DOHH2 (cell line): ENCODE measurements around the gene CDC42.

Experiments
- H3F3A ChIP-seq: fragments of 200-600 bp; sonication (generic), shearing (Covaris generic); 2 replicates; pipeline ENCODE4 v1.6.0; 2016; ENCODE audit warnings: antibody characterized with exemption, mild to moderate bottlenecking; ENCODE audit not compliant: control insufficient read depth, insufficient read depth
- H3K27ac ChIP-seq: fragments of 200-600 bp; sonication (generic); 2 replicates; pipeline ENCODE4 v1.5.1; 2014; ENCODE audit warnings: low read depth, mild to moderate bottlenecking, low read length, moderate library complexity
- H3K27me3 ChIP-seq: fragments of 200-600 bp; sonication (generic); 2 replicates; pipeline ENCODE4 v1.6.1; 2014; ENCODE audit warnings: mild to moderate bottlenecking, low read length, mixed read lengths; ENCODE audit not compliant: control insufficient read depth
- H3K36me3 ChIP-seq: fragments of 200-600 bp; sonication (generic); 2 replicates; pipeline ENCODE4 v1.6.1; 2014; ENCODE audit warnings: mild to moderate bottlenecking, low read length, moderate library complexity, mixed read lengths; ENCODE audit not compliant: control insufficient read depth
- H3K4me1 ChIP-seq: fragments of 200-600 bp; sonication (generic); 2 replicates; pipeline ENCODE4 v1.6.1; 2014; ENCODE audit warnings: mild to moderate bottlenecking, low read length, mixed read lengths; ENCODE audit not compliant: control insufficient read depth
- H3K4me2 ChIP-seq: fragments of 200-600 bp; sonication (generic); 2 replicates; pipeline ENCODE4 v1.6.0; 2014; ENCODE audit warnings: mild to moderate bottlenecking, low read length, moderate library complexity
- H3K4me3 ChIP-seq: fragments of 200-600 bp; sonication (generic); 2 replicates; pipeline ENCODE4 v1.5.1; 2014; ENCODE audit warnings: mild to moderate bottlenecking, low read length, mixed read lengths
- H3K79me2 ChIP-seq: fragments of 200-600 bp; sonication (generic); 2 replicates; pipeline ENCODE4 v1.6.1; 2014; ENCODE audit warnings: mild to moderate bottlenecking, low read length, mixed read lengths; ENCODE audit not compliant: control insufficient read depth
- H3K9me2 ChIP-seq: fragments of 200-600 bp; sonication (generic); replicated peaks from 2 replicates; pipeline ENCODE4 v1.6.1; 2014; ENCODE audit warnings: mild to moderate bottlenecking, low read length, mixed read lengths; ENCODE audit not compliant: control insufficient read depth
- H3K9me3 ChIP-seq: fragments of 200-600 bp; sonication (generic); 2 replicates; pipeline ENCODE4 v1.6.1; 2014; ENCODE audit warnings: antibody characterized with exemption, low read length, mixed read lengths; ENCODE audit not compliant: control insufficient read depth, insufficient read depth
- H4K20me1 ChIP-seq: fragments of 200-600 bp; sonication (generic); 2 replicates; pipeline ENCODE4 v1.6.0; 2014; ENCODE audit warnings: low read depth, mild to moderate bottlenecking, antibody characterized with exemption, low read length, moderate library complexity; ENCODE audit not compliant: control insufficient read depth, insufficient read depth
- EZH2phosphoT487 ChIP-seq: fragments of 200-600 bp; sonication (generic); IDR thresholded peaks from 2 replicates; pipeline ENCODE4 v1.6.1; 2017; ENCODE audit warnings: borderline replicate concordance, mild to moderate bottlenecking, antibody characterized with exemption, low read length, moderate library complexity, mixed read lengths
- TF ChIP-seq, protein P1 (sequence below): fragments of 200-600 bp; sonication (generic); IDR thresholded peaks from one replicate; pipeline ENCODE4 v1.5.1; 2014; ENCODE audit warnings: antibody characterized with exemption, mild to moderate bottlenecking, low read depth, low read length; ENCODE audit not compliant: poor library complexity, severe bottlenecking

CDC42 gene

GRCh38 chr1:22121421-22121911, 69.0 kb downstream of the CDC42 start:
- H3K27ac ChIP-seq: no peak overlapping the region
- peaks cover 17% of the 10 kb centered on the region for H3K4me1 ChIP-seq
- no peaks in the 10 kb centered on the region for H3F3A ChIP-seq
- H3K9me3 ChIP-seq: no peaks in the 10 kb centered on the region
- no peaks in the 10 kb centered on the region for H3K9me2 ChIP-seq
- H4K20me1 ChIP-seq: 0 out of 2 replicates have a peak, but pooled peaks cover under 1% of the 10 kb centered on the region
- H3K27me3 ChIP-seq: no peaks in the 10 kb centered on the region
- no peak overlapping the region for H3K4me2 ChIP-seq
- H3K4me3 ChIP-seq: no peak overlapping the region
- no peaks in the 10 kb centered on the region; the same call in 1 of the 2 replicates for H3K36me3 ChIP-seq
- no peaks in the 10 kb centered on the region for H3K79me2 ChIP-seq
- TF ChIP-seq, protein P1, sequence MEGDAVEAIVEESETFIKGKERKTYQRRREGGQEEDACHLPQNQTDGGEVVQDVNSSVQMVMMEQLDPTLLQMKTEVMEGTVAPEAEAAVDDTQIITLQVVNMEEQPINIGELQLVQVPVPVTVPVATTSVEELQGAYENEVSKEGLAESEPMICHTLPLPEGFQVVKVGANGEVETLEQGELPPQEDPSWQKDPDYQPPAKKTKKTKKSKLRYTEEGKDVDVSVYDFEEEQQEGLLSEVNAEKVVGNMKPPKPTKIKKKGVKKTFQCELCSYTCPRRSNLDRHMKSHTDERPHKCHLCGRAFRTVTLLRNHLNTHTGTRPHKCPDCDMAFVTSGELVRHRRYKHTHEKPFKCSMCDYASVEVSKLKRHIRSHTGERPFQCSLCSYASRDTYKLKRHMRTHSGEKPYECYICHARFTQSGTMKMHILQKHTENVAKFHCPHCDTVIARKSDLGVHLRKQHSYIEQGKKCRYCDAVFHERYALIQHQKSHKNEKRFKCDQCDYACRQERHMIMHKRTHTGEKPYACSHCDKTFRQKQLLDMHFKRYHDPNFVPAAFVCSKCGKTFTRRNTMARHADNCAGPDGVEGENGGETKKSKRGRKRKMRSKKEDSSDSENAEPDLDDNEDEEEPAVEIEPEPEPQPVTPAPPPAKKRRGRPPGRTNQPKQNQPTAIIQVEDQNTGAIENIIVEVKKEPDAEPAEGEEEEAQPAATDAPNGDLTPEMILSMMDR: no peak
- TF ChIP-seq EZH2phosphoT487: no peak

DNA sequence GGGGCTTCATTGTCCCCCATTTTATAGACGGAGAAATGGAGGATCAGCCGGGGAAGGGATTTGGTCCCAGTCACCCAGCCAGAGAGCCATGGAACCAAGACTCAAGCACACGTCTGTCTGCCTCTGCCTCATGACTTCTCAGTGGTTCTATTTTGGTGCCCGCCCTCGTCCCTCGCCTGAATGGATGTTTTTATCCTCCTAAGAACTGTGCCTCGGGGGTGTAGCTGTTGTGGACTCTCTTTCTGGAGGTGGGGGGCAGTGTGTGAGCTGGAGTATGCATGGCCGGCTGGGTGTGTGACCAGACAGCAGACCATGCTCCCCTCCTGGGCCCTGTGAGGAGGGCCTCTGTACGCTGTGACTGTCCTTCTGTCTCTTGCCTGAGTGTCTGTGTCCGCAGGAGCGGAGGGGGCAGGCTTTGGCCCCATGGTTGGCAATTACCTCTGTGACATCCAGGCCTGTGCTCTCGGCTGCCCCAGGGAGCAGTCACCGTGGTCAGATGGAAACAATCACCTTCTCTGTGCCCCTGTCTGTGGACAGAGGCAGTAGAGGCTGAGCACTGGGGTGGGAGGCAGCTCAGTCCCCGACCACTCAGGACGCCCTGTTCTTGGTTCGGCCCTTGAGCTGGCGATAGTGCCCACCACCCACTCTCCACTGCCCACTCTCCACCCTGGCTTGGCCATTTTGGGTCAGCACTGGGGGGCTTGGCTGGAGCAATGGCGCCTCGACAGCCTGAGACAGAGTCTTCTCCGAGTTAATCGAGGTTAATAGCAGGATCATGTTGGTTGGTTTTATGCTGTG, 70.0 kb downstream of the CDC42 start:
- no peaks in the 10 kb centered on the region for H3K9me2 ChIP-seq
- TF ChIP-seq, protein P1: no peak
- TF ChIP-seq EZH2phosphoT487: no peak
- H3F3A ChIP-seq: peaks cover 2% of the 10 kb centered on the region; the same call in 1 of the 2 replicates
- no peaks in the 10 kb centered on the region for H3K9me3 ChIP-seq
- H3K4me1 ChIP-seq: peaks cover 16% of the 10 kb centered on the region
- H4K20me1 ChIP-seq: peaks cover 4% of the 10 kb centered on the region; the same call in 1 of the 2 replicates
- no peak overlapping the region for H3K27ac ChIP-seq
- no peak overlapping the region for H3K4me3 ChIP-seq
- no peaks in the 10 kb centered on the region for H3K27me3 ChIP-seq
- no peaks in the 10 kb centered on the region for H3K79me2 ChIP-seq
- no peaks in the 10 kb centered on the region; the same call in 1 of the 2 replicates for H3K36me3 ChIP-seq
- H3K4me2 ChIP-seq: no peak overlapping the region

GRCh38 chr1:22123071-22123390, 70.5 kb downstream of the CDC42 start:
- H3K4me2 ChIP-seq: no peak overlapping the region
- H3K79me2 ChIP-seq: no peaks in the 10 kb centered on the region
- H3F3A ChIP-seq: peaks cover 2% of the 10 kb centered on the region; the same call in 1 of the 2 replicates
- no peaks in the 10 kb centered on the region for H3K9me3 ChIP-seq
- H3K27me3 ChIP-seq: no peaks in the 10 kb centered on the region
- no peak for TF ChIP-seq EZH2phosphoT487
- TF ChIP-seq, protein P1: no peak
- H3K4me1 ChIP-seq: peaks cover 11% of the 10 kb centered on the region
- peaks cover 4% of the 10 kb centered on the region; the same call in 1 of the 2 replicates for H4K20me1 ChIP-seq
- no peak overlapping the region for H3K27ac ChIP-seq
- H3K36me3 ChIP-seq: no peaks in the 10 kb centered on the region
- H3K9me2 ChIP-seq: no peaks in the 10 kb centered on the region
- H3K4me3 ChIP-seq: no peak overlapping the region
